Stimulated activated CD4-positive, alpha-beta T cell treated with anti-CD3 and anti-CD28 coated beads, Interleukin-15, amount 100 ng/mL, for 48 hours (primary cell): ENCODE measurements around the gene ACSF3.
A peak's percentile ranks its signal among the peaks of the same experiment; 100 is the strongest.

ENCODE experiments used
- DNase-seq, 2 donors: peaks; one replicate each; pipeline ENCODE4 v3.0.0-alpha.2; 2020; ENCODE audit warnings: low read depth in 2 of 2

ACSF3 gene

GRCh38 chr16:89112377-89113151 lies 18.9 kb downstream of the ACSF3 start:
- DNase-seq = no peak

DNA sequence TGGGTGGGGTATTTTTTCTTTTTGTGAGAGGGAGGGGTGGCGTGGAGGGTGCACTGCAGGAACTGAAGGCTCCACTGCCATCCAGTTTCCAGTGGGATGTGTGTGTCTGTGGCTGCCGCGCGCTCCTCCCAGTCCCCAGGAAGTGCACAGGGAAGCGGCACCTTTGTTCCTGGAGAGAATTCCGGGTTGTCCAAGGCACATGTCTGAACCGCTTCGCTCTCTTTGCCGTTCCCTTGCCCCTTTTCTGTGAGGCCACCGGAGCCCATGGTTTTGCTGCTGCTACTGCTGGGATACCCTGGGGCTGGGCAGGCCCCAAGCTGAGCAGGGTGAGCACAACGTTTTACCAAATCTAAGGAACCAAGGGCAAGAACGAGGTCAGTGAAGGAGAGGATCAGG lies 19.5 kb downstream of the ACSF3 start:
- DNase-seq = no peak

DNA sequence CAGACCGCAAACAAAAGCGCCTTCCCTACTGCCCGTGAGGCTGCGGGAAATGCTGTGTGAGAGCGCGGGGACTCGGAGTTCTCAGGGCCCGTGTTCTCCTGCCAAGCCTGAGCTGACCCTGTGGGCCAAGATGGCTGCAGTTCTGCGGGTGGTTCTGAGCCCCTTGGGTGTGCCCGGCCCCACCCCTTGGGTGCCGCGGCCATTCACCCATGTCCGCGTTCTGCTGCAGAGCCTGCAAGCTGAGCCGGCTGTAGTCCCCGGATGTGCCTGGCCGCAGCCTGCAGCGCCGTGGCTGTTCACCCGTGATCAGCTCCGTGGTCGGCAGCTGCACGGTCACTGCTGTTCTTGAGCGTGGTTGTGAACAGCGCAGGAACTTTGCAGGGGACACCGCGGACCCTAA lies 20.0 kb downstream of the ACSF3 start:
- DNase-seq = no peak

GRCh38 chr16:89114159-89114981 lies 20.7 kb downstream of the ACSF3 start:
- DNase-seq = no peak

DNA sequence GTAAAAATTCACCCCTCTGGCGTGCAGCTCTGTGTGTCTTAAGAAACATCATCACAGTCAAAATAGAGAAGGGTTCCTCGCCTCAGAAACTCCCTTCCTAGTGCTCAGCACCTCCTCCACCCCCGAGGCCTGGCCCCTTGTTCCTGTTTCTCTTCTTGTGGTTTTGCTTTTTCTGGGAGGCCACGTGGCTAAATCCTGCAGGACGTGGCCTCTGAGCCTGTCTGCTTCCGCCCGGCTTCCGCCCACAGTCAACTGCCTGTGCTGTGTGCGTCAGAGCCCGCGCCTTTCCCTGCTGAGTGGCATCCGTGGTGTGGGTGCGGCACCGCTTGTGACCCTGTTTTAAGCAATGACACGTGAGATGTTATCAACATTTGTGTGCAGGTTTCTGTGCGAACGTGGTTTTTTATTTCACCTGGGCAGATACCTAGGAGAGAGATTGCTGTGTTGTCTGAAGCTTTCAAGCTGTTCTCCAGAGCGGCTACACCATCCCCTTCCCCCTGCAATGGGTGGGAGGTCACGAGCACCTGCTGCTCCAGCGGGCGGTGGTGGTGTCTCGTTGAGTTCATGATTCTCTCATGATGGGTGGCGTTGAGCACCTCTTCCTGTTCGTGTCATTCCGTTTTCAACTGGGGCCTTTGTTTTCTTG lies 21.7 kb downstream of the ACSF3 start:
- DNase-seq = peak; percentile 80 to 84

DNA sequence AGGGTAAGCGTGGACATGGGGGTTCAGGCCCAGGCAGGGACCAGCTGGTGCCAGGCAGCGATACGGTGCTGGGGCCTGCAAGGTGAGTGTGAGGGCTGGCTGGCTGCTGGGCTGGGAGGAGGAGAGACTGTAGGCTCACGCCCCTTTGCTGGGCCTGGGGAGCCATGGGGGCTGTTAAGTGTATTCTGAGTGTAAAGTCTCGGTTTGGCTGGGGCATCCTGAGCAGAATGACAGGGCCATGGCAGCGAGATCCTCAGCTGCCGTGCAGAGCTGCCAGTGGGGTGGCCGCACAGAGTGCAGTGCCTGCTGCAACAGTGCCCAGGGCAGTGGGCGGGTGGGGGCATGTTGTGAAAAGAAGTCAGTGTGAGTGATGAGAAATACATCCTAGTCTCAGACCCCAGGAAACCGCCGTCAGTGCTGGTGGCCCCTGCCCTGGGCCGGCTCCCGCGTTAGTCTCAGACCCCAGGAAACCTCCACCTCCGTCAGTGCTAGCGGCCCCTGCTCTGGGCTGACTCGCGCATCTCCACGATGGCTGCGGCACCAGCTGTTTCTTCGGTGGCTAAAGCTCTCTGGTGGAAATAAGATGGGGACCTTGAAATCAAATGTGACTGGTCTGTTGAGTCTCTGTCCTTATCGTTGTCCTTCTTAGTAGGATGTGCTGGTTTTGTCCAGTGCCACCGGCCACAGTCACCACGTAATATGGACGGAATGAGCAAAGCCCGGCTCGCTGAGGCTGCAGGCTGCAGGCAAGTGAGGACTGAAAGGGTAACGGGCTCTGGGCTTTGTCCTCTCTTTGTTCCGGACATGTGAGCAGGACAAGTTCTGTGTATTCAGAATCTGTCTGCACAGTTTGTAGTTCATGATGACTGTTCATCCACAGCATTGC lies 22.9 kb downstream of the ACSF3 start:
- no peak for DNase-seq

DNA sequence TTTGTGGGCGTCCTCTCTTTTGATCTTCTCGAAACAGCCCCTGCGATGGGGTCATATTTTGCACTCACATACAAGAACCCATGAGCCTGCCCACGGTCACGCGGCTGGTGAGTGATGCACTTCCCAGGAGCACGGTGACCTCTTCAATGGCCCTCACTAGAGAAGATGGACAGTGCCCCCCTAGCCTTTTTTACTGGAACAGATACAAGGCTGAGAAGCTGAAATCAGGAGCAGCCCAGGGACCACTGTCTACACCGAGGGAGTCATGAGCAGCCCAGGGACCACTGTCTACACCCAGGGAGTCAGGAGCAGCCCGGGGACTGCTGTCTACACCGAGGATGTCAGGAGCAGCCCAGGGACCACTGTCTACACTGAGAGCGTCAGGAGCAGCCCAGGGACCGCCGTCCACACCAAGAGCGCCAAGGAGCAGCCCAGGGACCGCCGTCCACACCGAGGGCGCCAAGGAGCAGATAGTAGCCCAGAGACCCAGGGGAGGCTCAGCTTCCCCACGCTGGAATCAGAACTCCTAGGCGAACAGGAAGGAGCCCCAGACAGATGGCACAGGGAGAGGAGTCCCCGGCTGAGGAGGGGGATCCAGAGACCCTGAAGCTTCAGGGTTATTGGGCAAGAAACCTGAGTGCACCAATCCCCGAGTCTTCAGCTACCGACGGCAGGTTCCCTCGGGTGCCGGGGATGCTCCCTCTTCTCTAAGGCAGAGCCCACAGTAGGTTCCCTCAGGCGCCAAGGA lies 23.7 kb downstream of the ACSF3 start:
- no peak for DNase-seq

DNA sequence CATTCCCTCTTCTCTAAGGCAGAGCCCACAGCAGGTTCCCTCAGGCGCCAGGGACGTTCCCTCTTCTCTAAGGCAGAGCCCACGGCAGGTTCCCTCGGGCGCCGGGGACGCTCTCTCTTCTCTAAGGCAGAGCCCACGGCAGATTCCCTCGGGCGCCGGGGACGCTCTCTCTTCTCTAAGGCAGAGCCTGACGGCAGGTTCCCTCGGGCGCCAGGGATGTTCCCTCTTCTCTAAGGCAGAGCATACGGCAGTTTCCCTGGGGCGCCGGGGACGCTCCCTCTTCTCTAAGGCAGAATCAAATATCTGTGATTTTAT lies 24.3 kb downstream of the ACSF3 start:
- no peak for DNase-seq

DNA sequence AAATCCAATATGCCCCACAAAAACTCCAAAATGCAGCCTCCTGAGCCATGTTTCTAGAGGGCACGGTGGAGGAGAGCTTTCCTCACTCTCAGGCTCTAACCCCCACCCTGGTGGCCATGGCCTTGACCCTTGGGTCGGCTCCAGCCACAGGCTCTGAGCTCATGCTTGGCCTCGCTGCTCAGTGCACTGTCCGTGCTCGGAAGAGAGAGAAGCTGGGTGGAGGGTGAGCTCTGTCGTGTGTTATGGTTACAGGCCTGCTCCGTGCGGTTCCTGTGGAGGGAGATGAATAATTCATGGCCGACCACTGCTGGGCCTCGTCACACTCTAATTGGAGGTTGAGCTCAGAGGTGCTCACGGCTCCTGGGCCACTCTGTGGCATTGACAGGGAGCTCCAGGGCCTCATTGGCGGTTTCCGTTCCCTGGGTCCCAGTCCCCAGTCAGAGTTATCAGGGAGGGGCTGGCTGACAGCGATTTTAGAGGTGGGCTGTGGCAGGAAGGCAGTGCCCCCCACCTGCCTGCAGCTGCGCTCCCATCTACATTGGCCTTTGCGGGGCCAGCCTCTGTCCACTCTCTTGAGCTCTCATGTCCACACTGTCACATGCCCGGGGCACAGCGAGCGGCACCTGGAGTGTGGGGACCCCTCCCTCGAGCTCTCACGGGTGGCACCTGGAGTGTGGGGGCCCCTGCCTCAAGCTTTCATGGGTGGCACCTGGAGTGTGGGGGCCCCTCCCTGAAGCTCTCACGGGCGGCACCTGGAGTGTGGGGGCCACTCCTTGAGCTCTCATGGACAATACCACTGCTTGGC lies 24.9 kb downstream of the ACSF3 start:
- DNase-seq = no peak

- no peak for DNase-seq
Measured at GRCh38 chr16:89119166-89119621, 25.5 kb downstream of the ACSF3 start.

DNA sequence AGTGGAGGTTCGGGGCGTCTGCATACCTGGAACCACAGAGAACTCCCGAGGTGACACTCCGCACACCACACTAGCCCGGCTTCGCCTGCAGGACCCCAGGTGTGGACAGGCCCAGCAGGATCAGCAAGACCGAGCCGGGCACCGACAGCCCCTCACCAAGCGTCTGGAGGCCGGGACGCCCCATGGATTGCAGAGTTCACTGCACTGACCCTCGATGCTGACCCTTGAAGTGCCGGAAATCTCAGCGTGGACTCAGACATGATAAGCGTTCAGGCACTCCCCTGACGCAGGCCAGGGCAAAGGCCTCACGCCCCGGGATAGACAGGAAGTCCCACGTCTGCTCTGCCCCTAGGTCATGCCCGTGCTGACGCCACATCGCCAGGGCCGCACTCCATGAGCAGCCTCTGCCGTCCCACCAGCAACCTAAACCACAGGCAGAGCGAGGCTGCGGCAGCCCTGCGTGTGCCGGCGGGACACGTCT lies 26.0 kb downstream of the ACSF3 start:
- DNase-seq = no peak

DNA sequence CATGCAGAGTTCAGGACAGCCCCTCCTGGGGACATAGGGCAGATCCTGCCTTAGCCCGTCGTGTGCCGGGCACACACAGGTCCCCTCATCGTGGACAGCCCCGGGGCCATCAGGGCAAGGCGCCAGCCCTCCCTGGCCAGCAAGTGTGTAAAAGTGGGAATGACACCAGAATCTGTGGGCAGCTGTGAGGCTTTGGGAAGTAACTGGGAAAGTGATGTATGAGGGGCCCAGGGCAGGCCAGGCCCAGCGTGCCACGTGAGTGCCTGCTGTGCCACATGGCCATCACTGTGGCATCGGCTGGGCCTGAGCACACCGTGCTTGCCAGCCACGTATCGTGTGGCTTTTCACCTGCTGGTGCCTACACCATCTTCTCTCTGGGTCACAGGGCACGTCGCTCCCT lies 26.6 kb downstream of the ACSF3 start:
- no peak for DNase-seq

GRCh38 chr16:89120921-89121351 lies 27.3 kb downstream of the ACSF3 start:
- DNase-seq = no peak

GRCh38 chr16:89121691-89122321 lies 28.2 kb downstream of the ACSF3 start:
- DNase-seq = no peak

- DNase-seq = no peak
Measured at GRCh38 chr16:89122322-89122851, 28.7 kb downstream of the ACSF3 start.

GRCh38 chr16:89123001-89123830 lies 29.6 kb downstream of the ACSF3 start:
- no peak for DNase-seq

DNA sequence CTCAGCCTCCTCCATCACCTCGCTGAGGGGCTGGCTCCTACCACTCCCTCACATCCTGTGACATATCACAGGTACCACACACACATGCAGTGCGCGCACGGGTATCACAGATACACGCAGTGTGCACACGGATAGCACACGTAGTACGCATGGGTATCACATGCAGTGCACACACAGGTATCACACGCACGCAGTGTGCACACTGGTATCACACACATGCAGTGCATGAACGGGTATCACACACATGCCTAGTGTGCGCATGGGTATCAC lies 30.1 kb downstream of the ACSF3 start:
- no peak for DNase-seq

DNA sequence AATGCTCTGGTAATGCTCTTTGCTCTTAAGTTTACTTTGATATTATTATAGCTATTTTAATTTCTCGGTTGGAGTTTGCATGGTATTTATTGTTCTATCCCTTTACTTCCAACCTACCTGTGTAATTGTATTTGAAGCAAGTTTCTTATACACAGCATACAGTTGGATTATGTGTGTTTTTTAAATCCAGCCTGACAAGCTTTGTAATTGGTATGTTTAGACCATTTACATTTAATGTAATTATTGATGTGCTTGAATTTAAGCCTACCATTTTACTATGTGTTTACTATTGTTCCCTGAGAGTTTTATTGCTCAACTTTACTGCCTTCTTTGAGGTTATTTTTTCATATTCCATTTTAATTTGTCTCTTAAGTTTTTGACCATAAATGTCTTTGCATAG lies 35.7 kb downstream of the ACSF3 start:
- no peak for DNase-seq

DNA sequence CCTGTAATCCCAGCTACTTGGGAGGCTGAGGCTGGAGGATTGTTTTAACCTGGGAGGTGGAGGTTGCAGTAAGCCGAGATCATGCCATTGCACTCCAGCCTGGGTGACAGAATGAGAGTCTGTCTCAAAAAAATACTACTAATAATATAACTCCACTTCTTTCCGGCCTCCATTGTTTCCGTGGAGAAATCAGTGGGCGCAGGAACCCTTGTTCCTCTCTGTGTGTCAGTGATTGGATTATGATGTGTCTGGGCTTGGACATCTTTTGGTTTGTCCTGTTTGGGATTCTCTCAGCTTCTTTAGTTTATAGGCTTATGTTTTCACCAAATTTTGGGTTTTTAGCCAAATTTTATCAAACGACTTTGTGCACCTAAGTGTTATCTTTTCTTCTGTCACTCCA lies 36.8 kb downstream of the ACSF3 start:
- no peak for DNase-seq
